Upper lobe of left lung (tissue), 4 donors: Measurements from ENCODE around the gene UPP1.

Source experiments
- POLR2A ChIP-seq, 4 donors: fragments of 450-650 bp; IDR thresholded peaks; one replicate each; pipeline ENCODE4 v1.5.1; 2016 to 2017; ENCODE audit warnings: antibody characterized with exemption in 4 of 4, mild to moderate bottlenecking in 2 of 4
- POLR2AphosphoS5 ChIP-seq, 2 donors: sonication (generic); formaldehyde crosslinking; IDR thresholded peaks; one replicate each; pipeline ENCODE4 v1.5.1; 2017; ENCODE audit warnings: antibody characterized with exemption in 2 of 2

GRCh38 chr7:48091506-48092433 is 2.7 kb downstream of the UPP1 start:
- TF ChIP-seq POLR2AphosphoS5 (IDR thresholded peaks at IDR 0.05), result no peak
- no peak for TF ChIP-seq POLR2A (IDR thresholded peaks at IDR 0.05)
